Measurements from ENCODE around the gene OR5D16. TPM values are rescaled to one million over a fixed set of nuclear protein-coding genes. Genes with fewer than 3 reads are reported as not detected.
"Not testable (repeated sequence)": the region's sequence is repeated elsewhere in the genome, so short reads cannot be mapped to it uniquely, and the experiment has no call there.

The OR5D16 gene
- total RNA-seq, 1 donor from 2014 or later: not detected

GRCh38 chr11:55854704-55855103 is 16.2 kb downstream of the OR5D16 start:
- H3K4me3 ChIP-seq: no peak overlapping the region
- no peaks in the 10 kb centered on the region for H3K27me3 ChIP-seq
- Mint-ChIP-seq H3K27me3 (ENCODE audit: insufficient read depth, low read depth) (no peaks in the 10 kb centered on the region), H3K9me3 (peaks cover 7% of the 10 kb centered on the region), H3K36me3 (no peaks in the 10 kb centered on the region), H3K4me1 (no peaks in the 10 kb centered on the region), H3K27ac (no peak overlapping the region), H3K4me3 (no peak overlapping the region)
- no peak overlapping the region for H2AFZ ChIP-seq (replicated peaks)
- no peak overlapping the region for H3K9ac ChIP-seq
- H3F3A ChIP-seq (ENCODE audit: low read depth): no peaks in the 10 kb centered on the region
- H3K79me2 ChIP-seq (ENCODE audit: low read depth): no peaks in the 10 kb centered on the region
- no peak overlapping the region for H3K27ac ChIP-seq
- H3K9me3 ChIP-seq (ENCODE audit: low read depth): peaks cover 44% of the 10 kb centered on the region
- DNase-seq (ENCODE audit: low spot score): no peak
- no peak overlapping the region for H3K4me2 ChIP-seq
- no peaks in the 10 kb centered on the region for H4K20me1 ChIP-seq (ENCODE audit: low read depth)
- TF ChIP-seq EZH2 (IDR thresholded peaks at IDR 0.05) (no peak), EZH2phosphoT487 (IDR thresholded peaks at IDR 0.05) (no peak), CTCF (IDR thresholded peaks at IDR 0.05) (no peak)
- H3K4me1 ChIP-seq: no peaks in the 10 kb centered on the region
- no peaks in the 10 kb centered on the region for H3K36me3 ChIP-seq

GRCh38 chr11:55867354-55867753 is 28.8 kb downstream of the OR5D16 start:
- H3K27me3 Mint-ChIP-seq (ENCODE audit: insufficient read depth, low read depth); H4K20me1 ChIP-seq (ENCODE audit: low read depth); DNase-seq (ENCODE audit: low spot score); H3K4me3 ChIP-seq; H3K4me1 ChIP-seq; H3K4me2 ChIP-seq; H3K9ac ChIP-seq; H2AFZ ChIP-seq (replicated peaks); H3F3A ChIP-seq (ENCODE audit: low read depth); H3K36me3 Mint-ChIP-seq; H3K36me3 ChIP-seq; H3K27me3 ChIP-seq; H3K27ac Mint-ChIP-seq; H3K4me1 Mint-ChIP-seq; H3K27ac ChIP-seq; H3K9me3 ChIP-seq (ENCODE audit: low read depth); H3K4me3 Mint-ChIP-seq; H3K79me2 ChIP-seq (ENCODE audit: low read depth): not testable (repeated sequence)
- H3K9me3 Mint-ChIP-seq: peaks cover 32% of the 10 kb centered on the region

DNA sequence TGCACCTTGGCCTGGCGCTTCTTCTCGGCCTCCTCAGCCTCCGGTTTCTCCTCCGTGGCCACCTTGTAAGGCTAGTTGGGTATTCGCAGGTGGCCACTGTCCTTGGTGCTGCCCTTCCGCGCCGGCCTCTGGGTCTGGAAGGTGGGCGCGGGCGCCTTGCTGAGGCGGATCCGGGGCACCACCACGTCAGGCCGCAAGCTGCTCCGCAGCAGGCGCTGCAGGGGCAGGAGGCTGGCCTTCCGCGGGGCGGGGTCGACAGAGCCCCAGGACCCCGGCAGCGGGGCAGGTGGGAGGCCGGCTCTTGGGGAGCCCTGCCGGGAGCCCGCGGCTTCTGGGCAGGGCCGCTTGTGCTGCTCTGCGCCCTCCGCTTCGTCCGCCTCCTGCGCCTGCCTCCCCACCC is 34.2 kb downstream of the OR5D16 start:
- H3K4me2 ChIP-seq; DNase-seq (ENCODE audit: low spot score); H3K4me3 Mint-ChIP-seq; H3K36me3 ChIP-seq; H3K27me3 ChIP-seq; H2AFZ ChIP-seq (replicated peaks); H3K79me2 ChIP-seq (ENCODE audit: low read depth); H4K20me1 ChIP-seq (ENCODE audit: low read depth); H3K27ac Mint-ChIP-seq; H3K9ac ChIP-seq; H3K4me1 Mint-ChIP-seq; H3K9me3 ChIP-seq (ENCODE audit: low read depth); H3K27ac ChIP-seq; H3K36me3 Mint-ChIP-seq; H3F3A ChIP-seq (ENCODE audit: low read depth); H3K4me1 ChIP-seq; H3K27me3 Mint-ChIP-seq (ENCODE audit: insufficient read depth, low read depth); H3K4me3 ChIP-seq: not testable (repeated sequence)
- peaks cover 26% of the 10 kb centered on the region for H3K9me3 Mint-ChIP-seq

- not testable (repeated sequence) for H3K27ac Mint-ChIP-seq; H3K9me3 ChIP-seq (ENCODE audit: low read depth); H3K36me3 ChIP-seq; H3K4me2 ChIP-seq; H3K36me3 Mint-ChIP-seq; H3K27me3 Mint-ChIP-seq (ENCODE audit: insufficient read depth, low read depth); H3K27me3 ChIP-seq; H3K79me2 ChIP-seq (ENCODE audit: low read depth); H3K4me1 Mint-ChIP-seq; H4K20me1 ChIP-seq (ENCODE audit: low read depth); H3K9ac ChIP-seq; H3K4me1 ChIP-seq; H3K4me3 Mint-ChIP-seq; H2AFZ ChIP-seq (replicated peaks); H3K27ac ChIP-seq; H3F3A ChIP-seq (ENCODE audit: low read depth); DNase-seq (ENCODE audit: low spot score); H3K4me3 ChIP-seq
- peaks cover 26% of the 10 kb centered on the region for H3K9me3 Mint-ChIP-seq
Measured at GRCh38 chr11:55873146-55873545, 34.6 kb downstream of the OR5D16 start.

GRCh38 chr11:55882997-55883396 is 44.4 kb downstream of the OR5D16 start, which contains the start of gene TRIM51:
TSS of gene TRIM51 (plus strand) at chr11:55883297. CDS start at chr11:55885429, 2,132 bp downstream.
- H3K9ac ChIP-seq; DNase-seq (ENCODE audit: low spot score); H3K9me3 Mint-ChIP-seq; H3F3A ChIP-seq (ENCODE audit: low read depth); H3K36me3 Mint-ChIP-seq; H3K4me1 ChIP-seq; H3K4me2 ChIP-seq; H3K36me3 ChIP-seq; H3K27ac Mint-ChIP-seq; H3K27ac ChIP-seq; H2AFZ ChIP-seq (replicated peaks); H3K4me3 Mint-ChIP-seq; H3K4me3 ChIP-seq; H3K27me3 ChIP-seq; H4K20me1 ChIP-seq (ENCODE audit: low read depth); H3K4me1 Mint-ChIP-seq; H3K27me3 Mint-ChIP-seq (ENCODE audit: insufficient read depth, low read depth); H3K9me3 ChIP-seq (ENCODE audit: low read depth); H3K79me2 ChIP-seq (ENCODE audit: low read depth): not testable (repeated sequence)

DNA sequence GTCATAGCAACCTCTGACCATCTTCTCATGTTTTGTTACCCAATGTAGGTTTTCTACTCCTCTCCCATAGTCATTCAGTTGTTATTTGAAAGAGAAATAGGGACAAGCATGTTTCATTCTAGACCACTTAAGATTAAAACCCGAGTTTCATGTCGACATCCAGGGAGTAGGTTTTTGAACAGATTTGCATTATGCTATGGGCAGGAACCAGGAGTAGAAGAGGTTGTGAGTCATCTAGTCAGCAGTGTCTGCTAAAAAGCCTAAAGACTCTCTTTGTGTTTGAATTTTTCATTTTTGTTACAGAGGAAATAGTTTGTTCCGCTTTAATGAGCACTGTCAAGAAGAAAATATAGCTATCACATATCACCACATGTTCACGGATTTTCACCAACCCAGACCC is 46.4 kb downstream of the OR5D16 start:
- not testable (repeated sequence) for H3K9me3 ChIP-seq (ENCODE audit: low read depth); H3K4me2 ChIP-seq; H3K9ac ChIP-seq; H3K9me3 Mint-ChIP-seq; H3K4me1 Mint-ChIP-seq; H3K27me3 ChIP-seq; H3F3A ChIP-seq (ENCODE audit: low read depth); H3K27ac Mint-ChIP-seq; H3K4me3 Mint-ChIP-seq; H3K36me3 ChIP-seq; H3K27ac ChIP-seq; H3K4me1 ChIP-seq; H4K20me1 ChIP-seq (ENCODE audit: low read depth); H3K36me3 Mint-ChIP-seq; DNase-seq (ENCODE audit: low spot score); H3K4me3 ChIP-seq; H2AFZ ChIP-seq (replicated peaks); H3K27me3 Mint-ChIP-seq (ENCODE audit: insufficient read depth, low read depth); H3K79me2 ChIP-seq (ENCODE audit: low read depth)

DNA sequence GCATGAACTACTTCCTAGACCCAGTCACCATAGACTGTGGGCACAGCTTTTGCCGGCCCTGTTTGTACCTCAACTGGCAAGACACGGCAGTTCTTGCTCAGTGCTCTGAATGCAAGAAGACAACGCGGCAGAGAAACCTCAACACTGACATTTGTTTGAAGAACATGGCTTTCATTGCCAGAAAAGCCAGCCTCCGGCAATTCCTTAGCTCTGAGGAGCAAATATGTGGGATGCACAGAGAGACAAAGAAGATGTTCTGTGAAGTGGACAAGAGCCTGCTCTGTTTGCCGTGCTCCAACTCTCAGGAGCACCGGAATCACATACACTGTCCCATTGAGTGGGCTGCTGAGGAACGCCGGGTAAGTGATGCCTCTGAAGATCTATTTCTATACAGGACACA is 46.9 kb downstream of the OR5D16 start:
- H2AFZ ChIP-seq (replicated peaks); H3K27ac ChIP-seq; H3K36me3 ChIP-seq; H3F3A ChIP-seq (ENCODE audit: low read depth); H3K9ac ChIP-seq; H3K4me3 Mint-ChIP-seq; H3K27ac Mint-ChIP-seq; H3K4me2 ChIP-seq; H3K9me3 ChIP-seq (ENCODE audit: low read depth); H3K4me1 Mint-ChIP-seq; H3K4me1 ChIP-seq; H3K79me2 ChIP-seq (ENCODE audit: low read depth); H3K27me3 Mint-ChIP-seq (ENCODE audit: insufficient read depth, low read depth); H3K36me3 Mint-ChIP-seq; H4K20me1 ChIP-seq (ENCODE audit: low read depth); DNase-seq (ENCODE audit: low spot score); H3K9me3 Mint-ChIP-seq; H3K4me3 ChIP-seq; H3K27me3 ChIP-seq: not testable (repeated sequence)
